Smooth muscle cell (in vitro differentiated cells): ENCODE measurements around the gene KCNK7. TPM values are rescaled to one million over a fixed set of nuclear protein-coding genes. Genes with fewer than 3 reads are reported as not detected.

Experiments used
- DNase-seq: peaks from one replicate; lab custom pipeline; 2025; ENCODE audit not compliant: unreplicated experiment; lab: John Stamatoyannopoulos, UW
- H2AFZ ChIP-seq: fragments of 200-600 bp; sonication (generic); 2 replicates; pipeline ENCODE4 v1.6.0; 2016; ENCODE audit warnings: antibody characterized with exemption, low read depth, mild to moderate bottlenecking
- H3F3A ChIP-seq: fragments of 200-600 bp; sonication (generic); 2 replicates; pipeline ENCODE4 v1.6.0; 2017; ENCODE audit warnings: antibody characterized with exemption, low read depth
- H3K27ac ChIP-seq: fragments of 200-600 bp; sonication (generic); 2 replicates; pipeline ENCODE4 v1.5.1; 2016; ENCODE audit warnings: low read depth, mild to moderate bottlenecking
- H3K27me3 ChIP-seq: fragments of 200-600 bp; sonication (generic); 2 replicates; pipeline ENCODE4 v1.6.1; 2016; ENCODE audit warnings: low read depth, mild to moderate bottlenecking
- H3K36me3 ChIP-seq: fragments of 200-600 bp; sonication (generic); 2 replicates; pipeline ENCODE4 v1.5.1; 2016; ENCODE audit warnings: low read depth
- H3K4me1 ChIP-seq: fragments of 200-600 bp; sonication (generic); 2 replicates; pipeline ENCODE4 v1.5.1; 2016; ENCODE audit warnings: low read depth
- H3K4me2 ChIP-seq: fragments of 200-600 bp; sonication (generic); 2 replicates; pipeline ENCODE4 v1.6.0; 2016; ENCODE audit warnings: mild to moderate bottlenecking
- H3K4me3 ChIP-seq: fragments of 200-600 bp; sonication (generic); 2 replicates; pipeline ENCODE4 v1.5.1; 2016; ENCODE audit warnings: mild to moderate bottlenecking
- H3K79me2 ChIP-seq: fragments of 200-600 bp; sonication (generic); 2 replicates; pipeline ENCODE4 v1.6.0; 2016; ENCODE audit warnings: low read depth, mild to moderate bottlenecking
- H3K9ac ChIP-seq: fragments of 200-600 bp; sonication (generic); 2 replicates; pipeline ENCODE4 v1.6.0; 2016; ENCODE audit warnings: low read depth
- H3K9me3 ChIP-seq: fragments of 200-600 bp; sonication (generic); replicated peaks from 2 replicates; pipeline ENCODE4 v1.5.1; 2016; ENCODE audit warnings: low read depth
- H4K20me1 ChIP-seq: fragments of 200-600 bp; sonication (generic); 2 replicates; pipeline ENCODE4 v1.6.0; 2016; ENCODE audit warnings: low read depth
- CTCF ChIP-seq: fragments of 200-600 bp; sonication (generic); IDR thresholded peaks from 2 replicates; pipeline ENCODE4 v1.5.1; 2017; ENCODE audit warnings: borderline replicate concordance, mild to moderate bottlenecking, antibody characterized with exemption; ENCODE audit not compliant: insufficient read depth, poor library complexity, severe bottlenecking
- WGBS: methylation state at CpG from one replicate; pipeline ENCODE4 v1.1.7; 2016; ENCODE audit warnings: low lambda C conversion rate; 5-methylcytosine and 5-hydroxymethylcytosine counted together
- polyA plus RNA-seq: library from polyadenylated mRNA; unstranded; fragments of >200 nt; fragmentation: Nextera tagmentation; extraction: Ambion mirVana; gene quantifications from 2 replicates; pipeline ENCODE4 v1.2.1, GENCODE V29; 2016
- total RNA-seq: library from RNA; depleted of rRNA; stranded (reverse); fragments of >200 nt; gene quantifications from 2 replicates; pipeline ENCODE4 v1.2.3, GENCODE V29; 2014

Gene KCNK7
- total and polyA plus RNA-seq, 2 experiments from 2014 or later, result not detected

GRCh38 chr11:65637794-65638419 is 42.3 kb upstream of the KCNK7 start, which contains the start of gene SIPA1:
SIPA1 (plus strand) TSS chr11:65638101; CDS start chr11:65640922, 2,821 bp downstream.
- no peaks in the 10 kb centered on the region for H3K36me3 ChIP-seq
- peak; percentile 49 for DNase-seq
- WGBS, result 6% methylated on average over 27 of the region's 46 CpGs
- H3K9me3 ChIP-seq, result no peaks in the 10 kb centered on the region
- peak within 1 kb of the TSS; percentile 68 for H3K9ac ChIP-seq
- peak within 1 kb of the TSS; percentile 53 for H3K27ac ChIP-seq
- no peaks in the 10 kb centered on the region for H3K79me2 ChIP-seq
- peak; percentile 15 for TF ChIP-seq CTCF
- H2AFZ ChIP-seq, result no peak within 1 kb of the TSS
- H4K20me1 ChIP-seq, result peaks cover 14% of the 10 kb centered on the region
- H3F3A ChIP-seq, result peaks cover 11% of the 10 kb centered on the region
- H3K4me3 ChIP-seq, result peak within 1 kb of the TSS; percentile 76
- no peaks in the 10 kb centered on the region for H3K27me3 ChIP-seq
- peak within 1 kb of the TSS; percentile 99 for H3K4me2 ChIP-seq
- peaks cover 13% of the 10 kb centered on the region for H3K4me1 ChIP-seq

GRCh38 chr11:65637032-65637557 is 41.5 kb upstream of the KCNK7 start:
- Histone ChIP-seq H4K20me1 (peaks cover 14% of the 10 kb centered on the region), H3K27ac (no peak overlapping the region), H3K4me3 (no peak overlapping the region), H3K79me2 (no peaks in the 10 kb centered on the region), H3K9ac (no peak overlapping the region), H3K27me3 (no peaks in the 10 kb centered on the region), H3K36me3 (no peaks in the 10 kb centered on the region), H3K9me3 (no peaks in the 10 kb centered on the region), H2AFZ (no peak overlapping the region), H3K4me1 (peaks cover 13% of the 10 kb centered on the region), H3K4me2 (peak overlapping the region; percentile 99), H3F3A (peaks cover 11% of the 10 kb centered on the region)
- 93% methylated on average over 3 of the region's 3 CpGs for WGBS
- DNase-seq, result no peak
- no peak for TF ChIP-seq CTCF

- Histone ChIP-seq H3F3A (peaks cover 11% of the 10 kb centered on the region), H3K79me2 (no peaks in the 10 kb centered on the region), H3K4me1 (peaks cover 13% of the 10 kb centered on the region), H2AFZ (no peak overlapping the region), H3K9ac (no peak overlapping the region), H3K9me3 (no peaks in the 10 kb centered on the region), H3K36me3 (no peaks in the 10 kb centered on the region), H3K4me2 (no peak overlapping the region), H3K27me3 (no peaks in the 10 kb centered on the region), H4K20me1 (peaks cover 14% of the 10 kb centered on the region), H3K4me3 (no peak overlapping the region), H3K27ac (no peak overlapping the region)
- DNase-seq, result no peak
- TF ChIP-seq CTCF, result no peak
- WGBS, result 98% methylated on average over 23 of the region's 28 CpGs
These were observed 40.8 kb upstream of the KCNK7 start for GRCh38 chr11:65636108-65637031.
